Retinal pigment epithelial cell (primary cell): ENCODE measurements around the gene SERPINB1.

Experiments
- DNase-seq: peaks from one replicate; pipeline ENCODE4 v3.0.0-alpha.2; 2010; ENCODE audit warnings: low read depth
- H3K4me3 ChIP-seq: 2 replicates; pipeline ENCODE4 v1.5.1; 2011; ENCODE audit warnings: mild to moderate bottlenecking, low read length, control low read depth, moderate library complexity
- CTCF ChIP-seq: conservative IDR thresholded peaks from 2 replicates; pipeline ENCODE4 v1.5.1; 2011; ENCODE audit warnings: low read depth, low read length, control low read depth, inconsistent platforms

The SERPINB1 gene

GRCh38 chr6:2796861-2797260, 44.8 kb downstream of the SERPINB1 start:
- no peak for DNase-seq
- no peak for TF ChIP-seq CTCF
- H3K4me3 ChIP-seq, result no peak overlapping the region

- no peak for DNase-seq
- H3K4me3 ChIP-seq, result no peak overlapping the region
- no peak for TF ChIP-seq CTCF
Measured at GRCh38 chr6:2795956-2796355, 45.7 kb downstream of the SERPINB1 start.

GRCh38 chr6:2795162-2795561, 46.5 kb downstream of the SERPINB1 start:
- DNase-seq, result no peak
- no peak for TF ChIP-seq CTCF
- no peak overlapping the region for H3K4me3 ChIP-seq

- no peak overlapping the region for H3K4me3 ChIP-seq
- DNase-seq, result no peak
- no peak for TF ChIP-seq CTCF
Measured at GRCh38 chr6:2794171-2794730, 47.4 kb downstream of the SERPINB1 start.

DNA sequence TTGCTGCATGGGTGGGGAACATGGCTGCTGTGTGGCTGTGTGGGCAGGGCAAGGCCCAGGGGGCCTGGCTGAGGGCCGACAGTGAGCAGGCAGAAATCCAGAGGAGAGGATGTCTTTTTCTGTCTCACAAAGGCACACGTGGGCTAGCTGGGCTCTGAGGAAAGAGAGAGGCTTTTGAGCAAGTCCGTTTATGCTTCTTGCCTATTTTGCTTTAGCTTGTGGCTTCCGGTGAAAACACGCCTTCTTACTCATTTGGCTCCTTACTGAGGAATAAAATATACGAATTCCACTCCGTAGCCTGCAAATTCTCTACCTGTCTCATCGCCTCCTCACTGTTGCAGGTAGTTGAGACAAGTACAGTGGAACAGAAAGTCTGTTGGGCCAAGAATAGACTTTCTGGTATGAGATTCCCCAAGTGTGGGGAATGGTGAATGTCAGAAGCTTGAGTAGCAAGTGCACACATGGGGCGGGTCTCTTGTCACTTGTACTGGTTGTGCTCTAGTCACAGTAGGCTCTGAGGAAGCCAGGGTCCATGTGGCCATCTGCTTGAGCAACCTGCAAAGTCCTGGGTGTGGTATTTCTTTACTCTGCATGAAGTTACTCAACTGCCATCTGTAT, 48.0 kb downstream of the SERPINB1 start:
- DNase-seq, result no peak
- no peak overlapping the region for H3K4me3 ChIP-seq
- no peak for TF ChIP-seq CTCF

DNA sequence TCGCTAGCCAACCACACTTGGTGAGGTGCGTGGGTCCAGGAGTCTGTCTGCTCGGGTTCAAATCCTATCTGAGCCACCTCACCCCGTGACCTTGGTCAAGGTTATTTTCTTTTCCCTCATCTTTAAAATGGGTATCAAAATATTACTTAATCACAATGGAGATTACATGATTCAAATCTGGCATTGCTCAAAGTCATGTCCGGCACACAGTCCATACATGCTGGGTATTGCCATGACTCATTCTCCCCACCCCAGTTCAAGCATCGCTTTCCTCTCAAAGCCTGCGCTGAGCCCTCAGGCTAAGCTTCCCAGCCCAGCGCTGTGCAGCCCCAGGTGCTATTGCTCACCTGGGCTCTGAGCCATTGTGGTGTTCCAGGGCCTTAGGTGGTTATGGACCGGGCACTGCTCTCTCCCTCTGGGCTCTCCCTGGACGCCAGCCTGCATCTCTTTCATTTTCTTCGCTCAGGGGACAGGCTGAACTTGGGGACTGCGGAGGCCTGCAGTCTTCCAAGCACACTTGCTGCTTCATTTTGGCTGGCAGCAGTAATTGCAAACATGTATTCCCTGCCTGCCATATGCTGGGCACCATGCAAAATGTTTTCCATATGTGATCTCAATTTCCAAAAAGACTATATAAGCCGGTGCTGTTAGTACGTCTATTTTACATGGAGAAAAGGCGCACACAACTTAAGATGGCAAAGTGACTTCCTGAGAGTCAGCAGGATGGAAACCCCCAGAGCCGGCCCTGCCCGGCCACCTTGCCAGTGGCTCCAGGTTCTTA, 49.1 kb downstream of the SERPINB1 start:
- no peak for DNase-seq
- H3K4me3 ChIP-seq, result no peak overlapping the region
- TF ChIP-seq CTCF, result no peak

- no peak for DNase-seq
- no peak for TF ChIP-seq CTCF
Measured at GRCh38 chr6:2791450-2791974, 50.2 kb downstream of the SERPINB1 start.

More at GRCh38 chr6:2791450-2791974, 50.2 kb downstream of the SERPINB1 start:
- H3K4me3 ChIP-seq, result no peak overlapping the region
